Measurements from ENCODE around the gene HTATIP2. TPM values are rescaled to one million over a fixed set of nuclear protein-coding genes. Genes with fewer than 3 reads are reported as not detected.

Gene HTATIP2
- polyA plus RNA-seq, 1 donor (not counting 4 experiments of a cell fraction or from before 2014, with no cell fraction given): 45.1 TPM

DNA sequence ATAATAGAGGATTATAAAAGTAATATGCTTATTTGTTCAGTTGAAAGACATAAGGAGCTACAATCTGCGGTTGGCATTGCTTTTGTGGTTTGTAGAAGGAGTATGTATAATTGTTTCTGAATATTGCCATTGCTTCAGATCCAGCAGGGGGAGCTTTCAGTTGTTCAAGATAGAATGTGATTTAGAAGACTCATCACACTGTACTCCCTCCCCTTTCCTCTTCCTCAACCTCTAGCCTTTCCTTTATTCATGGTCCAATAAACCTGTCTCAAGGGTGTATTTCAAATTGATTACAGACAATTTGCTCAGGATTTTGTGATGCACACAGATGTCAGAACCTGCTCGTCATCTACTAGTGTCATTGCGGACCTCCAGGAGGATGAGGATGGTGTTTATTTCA lies 33.8 kb downstream of the HTATIP2 start:
- peak; percentile 26 for FAIRE-seq
- H3K27me3 ChIP-seq (ENCODE audit: control insufficient read depth, extremely low read depth, insufficient read depth, low read length): no peaks in the 10 kb centered on the region
- no peak overlapping the region for H3K4me2 ChIP-seq (ENCODE audit: control insufficient read depth, extremely low read depth, insufficient read depth, low read depth, low read length)
- H3K9ac ChIP-seq (ENCODE audit: control insufficient read depth, extremely low read depth, insufficient read depth, low read length): no peak overlapping the region
- TF ChIP-seq, protein P1, sequence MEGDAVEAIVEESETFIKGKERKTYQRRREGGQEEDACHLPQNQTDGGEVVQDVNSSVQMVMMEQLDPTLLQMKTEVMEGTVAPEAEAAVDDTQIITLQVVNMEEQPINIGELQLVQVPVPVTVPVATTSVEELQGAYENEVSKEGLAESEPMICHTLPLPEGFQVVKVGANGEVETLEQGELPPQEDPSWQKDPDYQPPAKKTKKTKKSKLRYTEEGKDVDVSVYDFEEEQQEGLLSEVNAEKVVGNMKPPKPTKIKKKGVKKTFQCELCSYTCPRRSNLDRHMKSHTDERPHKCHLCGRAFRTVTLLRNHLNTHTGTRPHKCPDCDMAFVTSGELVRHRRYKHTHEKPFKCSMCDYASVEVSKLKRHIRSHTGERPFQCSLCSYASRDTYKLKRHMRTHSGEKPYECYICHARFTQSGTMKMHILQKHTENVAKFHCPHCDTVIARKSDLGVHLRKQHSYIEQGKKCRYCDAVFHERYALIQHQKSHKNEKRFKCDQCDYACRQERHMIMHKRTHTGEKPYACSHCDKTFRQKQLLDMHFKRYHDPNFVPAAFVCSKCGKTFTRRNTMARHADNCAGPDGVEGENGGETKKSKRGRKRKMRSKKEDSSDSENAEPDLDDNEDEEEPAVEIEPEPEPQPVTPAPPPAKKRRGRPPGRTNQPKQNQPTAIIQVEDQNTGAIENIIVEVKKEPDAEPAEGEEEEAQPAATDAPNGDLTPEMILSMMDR (optimal IDR thresholded peaks at IDR 0.05 in 1 of 3, IDR thresholded peaks at IDR 0.05 in 1 of 3, conservative IDR thresholded peaks at IDR 0.05 in 1 of 3; ENCODE audit: extremely low read depth in 1 of 3, insufficient read depth in 2 of 3, low read length in 3 of 3): peak; percentile 17 to 62 (median 44)
- no peak for TF ChIP-seq EZH2 (IDR thresholded peaks at IDR 0.05; ENCODE audit: low read length)
- dilution Hi-C loops (cut with MboI; ENCODE audit: extremely low pct_ligation_motif_present, low sequenced_read_pairs): no loop called here
- DNase-seq (ENCODE audit: low read depth, low spot score): no peak
- H3K27ac ChIP-seq (ENCODE audit: control insufficient read depth, insufficient read depth, low read length): no peak overlapping the region
- no peak overlapping the region for H3K4me3 ChIP-seq (ENCODE audit: control insufficient read depth in 2 of 3, extremely low read depth in 1 of 3, insufficient read depth in 2 of 3, low read depth in 1 of 3, low read length in 3 of 3)
- no peaks in the 10 kb centered on the region for H3K79me2 ChIP-seq (ENCODE audit: control insufficient read depth, insufficient read depth, low read length)
- H3K9me1 ChIP-seq (ENCODE audit: control insufficient read depth, extremely low read depth, insufficient read depth, low read length): no peaks in the 10 kb centered on the region
- H2AFZ ChIP-seq (ENCODE audit: control insufficient read depth, low read length): no peak overlapping the region
- no peaks in the 10 kb centered on the region for H3K4me1 ChIP-seq (ENCODE audit: control insufficient read depth, extremely low read depth, insufficient read depth, low read length)
- H3K36me3 ChIP-seq (ENCODE audit: control insufficient read depth in 2 of 2, extremely low read depth in 1 of 2, insufficient read depth in 2 of 2, low read length in 2 of 2): peaks cover 2 to 29% of the 10 kb centered on the region in 2 experiments
- no peaks in the 10 kb centered on the region for H3K9me3 ChIP-seq (ENCODE audit: control insufficient read depth, low read depth, low read length)
- no peaks in the 10 kb centered on the region for H4K20me1 ChIP-seq (ENCODE audit: control insufficient read depth, extremely low read depth, insufficient read depth, low read length)

DNA sequence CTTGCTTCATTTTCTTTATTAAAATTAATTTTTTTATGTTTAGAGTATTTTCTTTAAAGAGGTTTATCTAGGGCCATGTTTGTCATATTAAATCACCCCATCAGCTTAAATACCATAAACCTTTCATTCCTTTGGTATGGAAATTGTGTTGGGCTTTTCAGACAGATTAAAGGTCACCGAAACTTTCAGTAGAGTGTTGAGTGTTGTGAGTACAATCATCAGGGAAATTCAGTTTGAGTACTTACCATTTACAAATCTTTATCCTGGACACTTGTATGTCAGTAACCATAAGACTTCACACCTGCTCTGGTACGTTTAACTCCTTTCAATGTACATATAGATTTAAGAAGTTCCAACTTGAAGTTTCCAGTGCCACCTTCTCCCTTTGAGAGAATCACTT lies 36.0 kb downstream of the HTATIP2 start:
- peaks cover 2 to 24% of the 10 kb centered on the region in 2 experiments for H3K36me3 ChIP-seq (ENCODE audit: control insufficient read depth in 2 of 2, extremely low read depth in 1 of 2, insufficient read depth in 2 of 2, low read length in 2 of 2)
- no peaks in the 10 kb centered on the region for H3K9me3 ChIP-seq (ENCODE audit: control insufficient read depth, low read depth, low read length)
- H3K9me1 ChIP-seq (ENCODE audit: control insufficient read depth, extremely low read depth, insufficient read depth, low read length): no peaks in the 10 kb centered on the region
- dilution Hi-C loops (cut with MboI; ENCODE audit: extremely low pct_ligation_motif_present, low sequenced_read_pairs): no loop called here
- H3K4me2 ChIP-seq (ENCODE audit: control insufficient read depth, extremely low read depth, insufficient read depth, low read depth, low read length): no peak overlapping the region
- H2AFZ ChIP-seq (ENCODE audit: control insufficient read depth, low read length): no peak overlapping the region
- TF ChIP-seq, protein P1 (optimal IDR thresholded peaks at IDR 0.05 in 1 of 3, IDR thresholded peaks at IDR 0.05 in 1 of 3, conservative IDR thresholded peaks at IDR 0.05 in 1 of 3; ENCODE audit: extremely low read depth in 1 of 3, insufficient read depth in 2 of 3, low read length in 3 of 3): no peak
- no peak for TF ChIP-seq EZH2 (IDR thresholded peaks at IDR 0.05; ENCODE audit: low read length)
- H3K79me2 ChIP-seq (ENCODE audit: control insufficient read depth, insufficient read depth, low read length): no peaks in the 10 kb centered on the region
- H3K27me3 ChIP-seq (ENCODE audit: control insufficient read depth, extremely low read depth, insufficient read depth, low read length): no peaks in the 10 kb centered on the region
- no peak overlapping the region for H3K9ac ChIP-seq (ENCODE audit: control insufficient read depth, extremely low read depth, insufficient read depth, low read length)
- FAIRE-seq (no peak), DNase-seq (ENCODE audit: low read depth, low spot score) (no peak)
- H3K4me1 ChIP-seq (ENCODE audit: control insufficient read depth, extremely low read depth, insufficient read depth, low read length): no peaks in the 10 kb centered on the region
- no peak overlapping the region for H3K4me3 ChIP-seq (ENCODE audit: control insufficient read depth in 2 of 3, extremely low read depth in 1 of 3, insufficient read depth in 2 of 3, low read depth in 1 of 3, low read length in 3 of 3)
- no peaks in the 10 kb centered on the region for H4K20me1 ChIP-seq (ENCODE audit: control insufficient read depth, extremely low read depth, insufficient read depth, low read length)
- H3K27ac ChIP-seq (ENCODE audit: control insufficient read depth, insufficient read depth, low read length): no peak overlapping the region
